NCI-H1436 treated with DMSO at 0.1 percent for 48 hours (cell line): Measurements from ENCODE around the gene FLT1.

ENCODE experiments used
- DNase-seq: peaks from one replicate; lab custom pipeline; 2025; lab: John Stamatoyannopoulos, UW

FLT1 gene, protein sequence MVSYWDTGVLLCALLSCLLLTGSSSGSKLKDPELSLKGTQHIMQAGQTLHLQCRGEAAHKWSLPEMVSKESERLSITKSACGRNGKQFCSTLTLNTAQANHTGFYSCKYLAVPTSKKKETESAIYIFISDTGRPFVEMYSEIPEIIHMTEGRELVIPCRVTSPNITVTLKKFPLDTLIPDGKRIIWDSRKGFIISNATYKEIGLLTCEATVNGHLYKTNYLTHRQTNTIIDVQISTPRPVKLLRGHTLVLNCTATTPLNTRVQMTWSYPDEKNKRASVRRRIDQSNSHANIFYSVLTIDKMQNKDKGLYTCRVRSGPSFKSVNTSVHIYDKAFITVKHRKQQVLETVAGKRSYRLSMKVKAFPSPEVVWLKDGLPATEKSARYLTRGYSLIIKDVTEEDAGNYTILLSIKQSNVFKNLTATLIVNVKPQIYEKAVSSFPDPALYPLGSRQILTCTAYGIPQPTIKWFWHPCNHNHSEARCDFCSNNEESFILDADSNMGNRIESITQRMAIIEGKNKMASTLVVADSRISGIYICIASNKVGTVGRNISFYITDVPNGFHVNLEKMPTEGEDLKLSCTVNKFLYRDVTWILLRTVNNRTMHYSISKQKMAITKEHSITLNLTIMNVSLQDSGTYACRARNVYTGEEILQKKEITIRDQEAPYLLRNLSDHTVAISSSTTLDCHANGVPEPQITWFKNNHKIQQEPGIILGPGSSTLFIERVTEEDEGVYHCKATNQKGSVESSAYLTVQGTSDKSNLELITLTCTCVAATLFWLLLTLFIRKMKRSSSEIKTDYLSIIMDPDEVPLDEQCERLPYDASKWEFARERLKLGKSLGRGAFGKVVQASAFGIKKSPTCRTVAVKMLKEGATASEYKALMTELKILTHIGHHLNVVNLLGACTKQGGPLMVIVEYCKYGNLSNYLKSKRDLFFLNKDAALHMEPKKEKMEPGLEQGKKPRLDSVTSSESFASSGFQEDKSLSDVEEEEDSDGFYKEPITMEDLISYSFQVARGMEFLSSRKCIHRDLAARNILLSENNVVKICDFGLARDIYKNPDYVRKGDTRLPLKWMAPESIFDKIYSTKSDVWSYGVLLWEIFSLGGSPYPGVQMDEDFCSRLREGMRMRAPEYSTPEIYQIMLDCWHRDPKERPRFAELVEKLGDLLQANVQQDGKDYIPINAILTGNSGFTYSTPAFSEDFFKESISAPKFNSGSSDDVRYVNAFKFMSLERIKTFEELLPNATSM (N-terminal part only)

DNA sequence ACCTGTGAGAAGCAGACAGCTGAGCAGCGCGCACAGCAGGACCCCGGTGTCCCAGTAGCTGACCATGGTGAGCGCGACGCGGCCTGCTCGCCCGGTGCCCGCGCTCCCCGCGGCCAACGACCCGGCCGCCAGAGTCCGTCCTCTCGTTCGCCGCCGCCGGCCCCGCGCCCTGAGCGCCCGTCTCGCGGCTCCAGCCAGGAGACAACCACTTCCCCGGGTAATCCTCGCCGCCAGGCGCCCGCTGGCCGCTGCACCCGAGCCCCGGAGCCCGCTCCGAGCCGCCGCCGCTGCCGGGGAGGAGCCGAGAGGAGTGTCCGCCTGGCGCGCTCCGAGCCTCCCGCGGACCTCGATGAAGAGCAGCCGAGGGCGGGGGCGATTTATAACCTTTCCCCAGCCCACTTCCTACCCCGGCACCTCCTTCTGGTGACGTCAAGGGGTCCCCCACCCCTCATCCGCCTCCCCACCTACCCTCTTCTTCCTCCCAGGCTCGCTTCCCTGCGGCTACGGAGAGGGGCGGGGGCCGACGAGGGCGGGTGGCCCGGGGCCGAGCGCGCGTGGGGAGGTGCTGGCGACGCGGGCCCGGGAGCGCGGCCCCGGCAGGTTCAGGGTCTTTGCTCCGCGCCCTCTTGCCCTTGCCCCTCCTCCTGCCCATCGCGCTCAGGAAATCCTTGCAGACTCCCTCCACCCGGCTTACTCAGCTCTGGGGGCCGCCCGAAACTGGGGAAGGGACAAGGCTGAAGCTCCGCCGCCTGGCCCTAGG lies at the start of gene FLT1:
TSS of gene FLT1 (minus strand) at position 351 of the 760 bp plus-strand sequence. CDS start at position 66, 285 bp downstream.
- no peak for DNase-seq

DNA sequence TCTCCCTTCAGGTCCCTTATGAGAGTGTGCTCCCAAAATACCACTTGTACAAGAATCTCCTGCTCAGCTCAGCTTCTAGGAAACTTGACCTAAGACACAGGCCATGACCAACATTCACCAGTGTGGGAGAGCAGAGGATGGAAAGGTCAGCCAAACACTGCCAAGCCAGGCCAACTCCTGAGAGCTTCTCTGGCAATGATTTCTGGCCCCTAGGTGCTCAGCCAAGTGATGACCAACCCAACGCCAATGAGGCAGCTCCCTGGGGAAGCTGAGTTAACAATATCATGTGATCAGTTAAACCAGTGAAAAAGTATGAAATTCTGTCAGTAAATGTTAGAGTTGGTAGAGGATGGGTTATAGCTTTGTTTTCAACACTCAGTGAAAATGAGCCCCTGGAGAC lies 49.1 kb upstream of the FLT1 start:
- DNase-seq, result no peak

DNA sequence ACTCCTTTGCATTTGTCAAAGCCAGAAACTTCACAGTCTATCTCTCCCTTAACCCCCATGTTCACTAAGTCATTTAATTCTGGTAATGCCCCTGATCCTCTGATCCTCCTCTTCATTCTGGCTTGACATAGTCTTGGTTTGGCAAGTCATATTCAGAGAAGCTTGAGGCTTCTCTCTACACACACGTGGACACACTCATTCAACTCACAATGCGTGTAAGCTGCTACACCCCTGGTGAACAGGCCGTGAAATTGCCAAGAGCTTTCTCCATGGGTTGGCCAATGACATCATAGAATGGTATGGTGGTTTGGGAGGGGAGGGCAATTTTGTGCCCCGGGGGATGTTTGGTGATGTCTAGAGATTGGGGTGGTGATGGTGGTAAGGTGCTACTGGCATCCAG lies 47.9 kb upstream of the FLT1 start:
- no peak for DNase-seq

DNA sequence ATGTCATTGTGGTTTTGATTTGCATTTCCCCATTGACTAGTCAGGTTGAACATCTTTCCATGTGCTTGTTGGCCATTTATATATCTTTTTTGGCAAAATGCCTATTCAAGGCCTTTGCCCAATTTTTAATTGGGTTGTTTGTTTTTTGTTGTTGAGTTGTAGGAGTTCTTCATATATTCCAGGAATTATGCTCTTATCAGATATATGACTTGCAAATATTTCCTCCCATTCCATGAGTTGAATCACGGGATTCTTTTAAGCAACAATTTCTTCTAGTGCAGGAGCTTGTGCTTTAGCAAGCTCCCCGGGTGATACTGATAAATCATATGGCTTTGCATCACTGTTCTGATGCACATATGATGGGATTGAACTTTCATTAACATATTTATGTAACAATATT lies 47.0 kb upstream of the FLT1 start:
- DNase-seq, result no peak

DNA sequence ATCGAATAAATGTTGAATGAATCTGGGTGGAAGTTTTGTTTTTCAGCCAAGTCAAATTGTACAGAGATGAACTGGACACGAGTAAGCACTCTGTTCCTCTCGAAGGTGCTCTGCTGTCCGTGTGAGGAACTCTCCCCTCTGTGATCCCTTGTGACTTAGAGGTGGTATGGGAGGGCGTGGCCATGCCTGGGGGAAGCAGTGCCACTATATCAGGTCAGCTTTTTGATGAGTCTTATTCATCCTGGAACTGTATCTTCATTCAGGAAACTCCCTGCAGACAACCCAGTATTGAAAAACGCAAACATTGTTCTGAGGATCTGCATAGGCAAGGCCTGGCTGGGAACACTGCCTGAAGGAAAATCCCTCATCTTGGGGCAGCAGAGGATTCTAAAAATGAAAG lies 45.7 kb upstream of the FLT1 start:
- no peak for DNase-seq

DNA sequence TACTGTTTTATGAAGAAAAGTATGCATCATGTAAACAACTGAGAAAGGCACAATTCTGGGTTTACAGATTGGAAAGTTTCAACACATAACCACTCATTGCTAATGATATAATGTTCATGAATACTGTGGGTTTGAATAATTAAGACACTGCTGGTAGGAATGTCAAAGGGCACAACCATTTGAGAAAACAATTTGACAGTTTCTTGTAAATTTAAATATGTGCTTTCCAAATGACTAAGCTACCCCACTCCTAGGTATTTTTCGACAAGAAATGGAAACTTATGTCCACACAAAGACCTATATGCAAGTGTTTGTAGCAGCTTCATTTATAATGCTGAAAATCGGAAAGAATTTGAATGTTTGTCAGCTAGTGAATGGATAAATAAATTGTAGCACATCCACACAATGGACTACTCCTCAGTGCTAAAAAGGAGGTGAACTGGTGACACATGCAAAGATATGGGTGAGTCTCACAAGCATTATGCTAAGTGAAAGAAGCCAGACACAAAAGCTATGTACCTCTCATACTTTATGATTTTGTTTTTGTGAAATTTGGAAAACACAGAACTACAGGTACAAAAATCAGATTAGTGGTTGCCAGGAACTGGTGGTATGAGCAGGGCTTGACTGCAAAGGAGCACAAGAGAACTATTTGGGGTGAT lies 44.8 kb upstream of the FLT1 start:
- no peak for DNase-seq

DNA sequence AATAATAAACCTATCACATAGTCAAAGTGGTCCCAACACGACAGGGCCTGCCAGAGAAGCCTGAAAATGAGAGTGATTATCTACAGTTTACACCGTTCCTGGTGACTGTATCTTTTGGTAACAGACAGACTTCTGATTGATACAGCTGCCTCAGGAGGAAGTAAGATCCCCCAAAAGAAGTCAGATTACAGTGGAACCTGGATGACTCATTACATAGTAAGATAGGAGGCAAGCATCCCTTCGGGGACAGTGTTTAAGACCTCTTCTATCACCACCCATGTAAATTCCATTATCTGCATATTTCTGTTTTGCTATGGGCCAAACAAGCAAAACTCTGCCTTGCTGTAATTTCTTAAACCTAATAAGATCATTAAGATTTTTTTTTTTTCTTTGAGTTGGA lies 44.0 kb upstream of the FLT1 start:
- no peak for DNase-seq

DNA sequence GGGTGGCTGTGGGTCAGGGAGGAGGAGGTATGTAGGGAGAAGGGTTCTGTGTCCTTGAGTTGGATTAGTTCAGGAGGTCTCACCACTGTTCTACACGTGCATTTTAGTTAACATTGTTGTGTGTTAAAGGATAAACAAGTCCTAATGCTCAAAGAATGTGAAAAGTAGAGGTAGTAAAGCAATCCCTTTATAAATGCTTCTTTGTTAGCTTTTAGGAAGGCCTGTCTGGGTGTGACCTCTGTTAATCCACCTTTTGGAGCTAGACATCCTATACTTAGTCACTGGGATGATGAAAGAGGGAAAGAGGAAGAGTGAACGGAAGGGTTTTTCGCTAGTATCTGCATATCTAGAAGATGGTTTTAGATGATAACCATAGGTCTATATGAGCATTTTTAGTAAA lies 42.2 kb upstream of the FLT1 start:
- DNase-seq, result no peak

DNA sequence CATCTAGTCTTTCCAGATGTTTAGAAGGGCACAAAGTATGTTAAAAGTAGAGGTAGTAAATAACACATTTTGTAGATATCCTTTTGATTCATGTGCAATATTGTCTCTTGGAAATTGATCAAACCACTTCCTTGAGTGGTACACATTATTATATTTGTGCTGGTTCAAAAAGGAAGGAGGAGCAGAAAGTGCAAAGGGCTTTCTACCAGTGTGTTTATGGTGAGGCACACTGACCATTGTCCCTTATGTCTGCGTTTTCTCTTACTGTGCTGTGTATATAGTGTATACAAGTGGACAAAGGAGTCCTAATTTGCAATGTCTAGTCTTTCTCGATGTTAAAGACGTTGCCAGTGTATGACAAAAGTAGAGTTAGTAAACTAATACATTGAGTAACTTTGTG lies 41.4 kb upstream of the FLT1 start:
- DNase-seq, result no peak

DNA sequence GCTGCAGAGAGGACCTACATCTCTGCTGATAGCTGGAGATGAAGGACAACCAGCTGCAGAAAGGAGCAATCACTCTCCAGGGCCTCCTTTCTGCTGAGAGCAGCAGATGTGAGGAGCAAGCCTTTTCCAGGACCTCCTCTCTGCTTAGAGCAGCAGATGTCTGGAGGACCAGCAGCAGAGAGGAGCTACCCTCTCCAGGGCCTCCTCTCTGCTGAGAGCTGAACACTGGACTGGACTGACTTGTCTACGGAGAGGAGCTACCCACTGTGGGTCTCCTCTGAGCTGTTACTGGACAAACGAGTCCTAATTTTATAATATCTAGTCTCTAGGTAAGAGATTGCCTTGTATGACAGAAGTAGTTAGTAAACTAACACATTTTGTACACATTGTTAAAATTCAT lies 40.8 kb upstream of the FLT1 start:
- no peak for DNase-seq

DNA sequence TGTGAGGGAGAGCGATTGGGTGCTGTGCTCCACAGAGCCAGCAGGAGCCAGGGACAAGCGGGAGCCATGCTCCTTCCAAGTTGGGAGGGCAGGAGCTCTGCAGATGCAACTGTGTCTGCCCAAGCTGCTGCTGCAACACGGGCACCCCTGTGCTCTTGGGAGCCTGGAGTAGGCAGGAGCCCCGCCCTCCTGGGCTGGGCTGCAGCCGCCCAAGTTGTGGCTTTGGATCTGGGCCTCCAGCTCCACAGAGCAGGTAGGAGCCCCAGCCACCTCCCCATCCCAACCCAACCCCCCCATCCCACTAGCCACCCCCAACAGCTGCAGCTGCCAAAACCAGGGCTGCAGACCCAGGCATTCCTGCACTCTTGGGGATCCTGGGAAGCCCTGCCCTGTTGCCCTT lies 39.9 kb upstream of the FLT1 start:
- DNase-seq, result no peak

DNA sequence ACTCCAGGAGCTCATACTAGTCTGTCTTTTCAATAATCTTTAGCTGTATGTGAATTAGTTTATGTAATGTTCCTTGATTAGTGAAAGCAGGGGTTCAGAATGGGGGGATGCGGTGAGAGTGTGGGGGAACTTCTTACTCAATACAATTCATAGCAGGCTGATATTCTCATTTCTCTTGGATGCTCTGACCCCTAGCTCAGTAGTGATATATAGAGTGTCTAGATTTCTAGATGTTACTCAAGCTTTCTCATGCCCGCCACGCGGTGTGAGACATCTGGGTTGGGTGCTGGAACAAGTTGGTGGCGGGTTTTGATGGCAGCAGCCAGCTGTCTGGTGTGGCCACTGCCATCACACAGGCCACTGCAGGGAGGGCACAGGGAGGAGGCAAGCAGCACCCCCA lies 39.3 kb upstream of the FLT1 start:
- DNase-seq, result no peak

DNA sequence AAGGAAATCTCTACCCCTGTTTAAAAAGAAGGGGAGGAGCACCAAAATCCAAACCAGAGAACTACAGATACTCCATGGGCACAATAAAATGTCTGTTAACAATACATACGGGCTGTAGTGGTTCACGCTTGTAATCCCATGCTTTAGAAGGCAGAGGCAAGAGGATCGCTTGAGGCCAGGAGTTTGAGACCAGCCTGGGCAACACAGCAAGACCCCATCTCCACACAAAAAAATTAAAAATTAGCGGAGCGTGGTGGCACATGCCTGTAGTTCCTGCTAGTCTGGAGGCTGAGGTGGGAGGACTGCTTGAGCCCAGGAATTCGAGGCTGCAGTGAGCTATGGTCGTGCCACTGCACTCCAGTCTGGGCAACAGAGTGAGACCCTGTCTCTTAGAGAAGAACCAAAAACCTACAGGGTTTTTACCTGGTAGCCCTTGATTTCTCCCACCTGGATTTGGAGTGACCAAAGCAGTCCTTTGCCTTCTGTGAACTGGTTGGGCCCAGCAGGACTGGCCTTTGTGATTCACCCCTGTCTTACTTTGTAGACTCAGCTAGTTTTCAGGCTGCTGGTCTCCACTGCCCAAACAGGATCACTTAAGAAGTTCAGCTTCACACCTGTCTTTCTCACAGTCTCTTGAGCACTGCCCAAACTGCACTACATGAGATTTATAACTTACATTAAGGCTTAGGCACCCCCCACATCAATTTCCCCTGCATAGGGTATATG lies 38.7 kb upstream of the FLT1 start:
- DNase-seq, result no peak

DNA sequence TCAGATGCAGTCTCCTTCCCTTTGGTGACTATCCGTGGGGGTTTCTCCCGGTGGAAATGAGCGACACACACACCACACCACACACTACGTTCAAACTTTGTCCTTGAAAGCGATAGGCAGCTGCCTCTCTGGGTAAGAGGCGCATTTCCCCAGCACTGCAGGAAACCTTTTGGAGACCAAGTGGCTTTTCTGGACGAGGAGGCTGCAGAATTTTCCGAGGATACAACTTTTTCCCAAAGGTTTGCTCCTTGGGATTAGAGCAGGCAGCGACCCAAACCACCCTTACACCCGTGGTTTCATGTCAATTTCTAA lies 38.2 kb upstream of the FLT1 start:
- DNase-seq, result no peak

DNA sequence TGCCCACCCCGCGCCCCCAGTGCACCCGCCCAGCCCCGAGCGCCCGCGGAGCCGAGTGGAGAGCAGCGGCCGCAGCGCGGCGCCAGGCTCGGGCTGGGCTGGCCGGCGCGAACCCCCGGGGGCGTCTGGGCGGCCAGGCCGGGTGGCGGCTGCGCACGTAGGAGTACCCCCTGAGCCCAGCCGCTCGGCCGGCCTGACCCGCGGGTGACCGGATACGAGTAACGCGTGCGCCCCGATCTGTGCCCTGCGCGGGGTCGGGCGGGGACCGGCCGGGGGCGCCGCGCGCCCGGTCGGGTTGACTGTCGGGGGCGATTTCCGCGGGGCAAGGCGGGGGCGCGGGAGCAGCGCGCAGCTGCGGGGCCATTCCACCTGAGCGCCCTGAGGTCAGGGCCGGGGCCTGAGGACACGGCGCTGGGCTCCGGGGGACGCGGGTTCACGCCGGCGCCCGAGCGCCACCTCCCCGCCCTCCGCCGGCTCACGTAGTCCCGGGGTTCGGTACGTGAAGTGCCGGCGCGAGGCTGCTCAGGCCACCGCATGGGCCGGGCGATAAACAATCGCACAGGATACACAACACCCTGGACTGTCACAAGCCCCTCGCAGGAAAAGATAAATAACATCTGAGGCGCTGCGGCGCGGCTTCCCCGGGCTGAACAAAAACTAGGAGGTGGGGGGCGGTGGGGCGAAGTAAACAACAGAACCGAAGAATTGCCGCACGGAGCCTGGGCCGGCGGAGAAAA lies 37.6 kb upstream of the FLT1 start:
- DNase-seq, result no peak

DNA sequence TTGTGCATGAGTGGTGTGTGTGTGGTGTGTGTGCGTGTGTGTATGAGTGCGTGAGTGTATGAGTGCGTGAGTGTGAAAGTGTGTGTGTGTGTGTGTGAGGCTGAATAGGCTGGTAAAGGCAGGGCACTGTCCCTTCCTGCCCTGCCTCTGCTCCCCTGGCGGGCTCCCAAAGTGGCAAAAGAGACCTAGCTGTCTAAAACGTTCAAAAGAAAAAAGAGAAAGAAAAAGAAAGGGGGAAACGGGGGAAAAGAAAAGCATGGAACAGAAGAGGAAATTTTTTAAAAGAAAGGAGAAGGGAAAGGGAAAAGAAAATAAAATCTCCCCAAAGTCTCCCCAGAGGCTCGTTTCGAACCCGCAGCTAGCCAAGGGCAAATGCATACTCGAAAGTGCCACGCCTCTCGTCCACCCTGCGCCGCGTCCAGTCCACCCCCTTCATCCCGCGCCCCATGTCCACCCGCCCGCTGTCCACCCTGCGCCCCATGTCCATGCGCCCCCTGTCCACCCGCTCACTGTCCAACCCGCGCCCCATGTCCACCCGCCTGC lies 37.0 kb upstream of the FLT1 start:
- DNase-seq, result no peak

DNA sequence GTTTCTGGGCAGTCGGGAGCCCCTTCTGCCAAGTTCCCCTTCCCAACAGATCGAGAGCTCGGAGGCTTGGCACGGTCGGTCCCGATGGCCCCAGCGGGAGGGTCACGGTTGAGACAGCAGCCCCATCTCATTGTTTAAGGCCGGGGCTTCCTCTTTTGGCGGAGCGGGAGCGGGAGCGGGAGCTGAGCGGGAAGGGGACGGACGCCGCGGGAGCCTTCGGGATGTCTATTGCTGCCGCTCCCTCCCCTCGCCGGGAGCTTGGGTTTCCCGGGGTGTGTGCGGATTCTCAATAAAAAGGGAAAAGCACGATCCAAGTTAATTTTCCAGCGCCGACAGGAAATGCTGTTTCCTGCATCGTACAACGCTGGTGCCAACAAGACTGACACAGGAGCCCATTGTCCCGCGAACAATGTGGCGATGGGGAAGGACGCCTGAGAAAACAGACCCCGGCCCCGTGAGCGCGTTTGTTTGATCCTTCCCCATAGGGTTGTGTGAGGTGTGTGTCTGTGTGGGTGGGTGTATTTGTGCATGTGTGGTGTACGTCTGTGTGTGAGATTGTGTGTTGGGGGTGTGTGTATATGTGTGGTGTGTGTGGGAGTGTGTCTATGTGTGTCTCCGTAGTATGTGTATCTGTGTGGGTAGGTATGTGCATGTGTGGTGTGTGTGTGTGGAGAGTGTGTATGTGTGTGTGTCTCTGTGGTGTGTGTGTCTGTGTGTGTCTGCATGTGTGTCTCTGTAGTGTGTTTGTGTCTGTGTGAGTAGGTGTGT lies 36.3 kb upstream of the FLT1 start:
- DNase-seq, result no peak

DNA sequence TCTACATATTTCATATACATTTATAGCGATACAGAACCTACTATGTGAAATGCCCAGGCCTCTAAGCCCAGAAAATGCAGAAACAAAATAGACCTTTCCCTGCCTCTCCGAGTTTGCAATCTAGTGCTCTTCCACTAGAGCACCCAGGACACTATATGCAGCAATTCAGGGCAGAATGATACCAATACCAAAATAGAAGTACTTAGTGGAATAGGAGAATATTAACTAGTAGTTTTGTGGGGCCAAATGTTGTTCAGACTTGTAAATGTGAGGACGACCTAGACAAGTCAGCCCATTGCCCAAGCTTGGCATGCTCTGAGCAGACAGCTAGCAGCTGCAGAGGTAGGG lies 35.8 kb upstream of the FLT1 start:
- DNase-seq, result no peak

DNA sequence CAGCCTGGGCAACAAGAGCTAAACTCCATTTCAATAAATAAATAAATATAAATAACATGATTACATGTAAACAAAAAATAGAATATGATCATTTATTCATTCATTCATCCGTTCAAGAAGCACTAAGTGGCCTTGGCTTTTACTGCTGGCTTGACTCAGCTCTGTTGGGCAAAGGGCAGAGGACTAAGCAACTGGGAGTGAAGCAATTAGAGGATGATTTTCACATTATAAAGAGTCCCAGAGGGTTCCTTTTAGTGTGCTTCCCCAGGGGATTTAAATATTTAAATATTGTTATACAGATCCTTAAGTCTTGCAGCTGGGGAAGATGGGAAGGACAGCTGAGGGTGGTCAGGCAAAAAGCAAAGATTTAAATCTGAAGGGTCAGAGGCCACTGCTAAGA lies 34.9 kb upstream of the FLT1 start:
- no peak for DNase-seq
